ENCODE results near the gene EPHA7.

DNA sequence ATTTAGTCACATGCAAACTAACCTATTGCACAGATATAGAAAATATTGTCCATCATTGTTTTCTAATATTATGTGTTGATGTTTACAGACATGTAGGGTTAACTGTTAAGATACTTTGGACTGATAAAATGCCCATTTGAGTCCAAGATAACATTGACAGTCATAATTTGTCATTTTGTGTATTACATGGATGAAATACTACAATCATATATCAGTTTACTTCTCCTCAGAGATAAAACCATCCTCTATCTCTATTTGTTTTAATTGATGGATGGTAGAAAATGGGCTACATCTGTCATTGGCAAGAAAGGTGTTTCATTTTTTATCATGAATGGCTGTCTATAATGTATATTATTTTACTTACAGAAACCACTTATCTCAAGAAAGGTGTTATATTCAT, 6.2 kb downstream of the EPHA7 start:
- TF ChIP-seq, protein P1, sequence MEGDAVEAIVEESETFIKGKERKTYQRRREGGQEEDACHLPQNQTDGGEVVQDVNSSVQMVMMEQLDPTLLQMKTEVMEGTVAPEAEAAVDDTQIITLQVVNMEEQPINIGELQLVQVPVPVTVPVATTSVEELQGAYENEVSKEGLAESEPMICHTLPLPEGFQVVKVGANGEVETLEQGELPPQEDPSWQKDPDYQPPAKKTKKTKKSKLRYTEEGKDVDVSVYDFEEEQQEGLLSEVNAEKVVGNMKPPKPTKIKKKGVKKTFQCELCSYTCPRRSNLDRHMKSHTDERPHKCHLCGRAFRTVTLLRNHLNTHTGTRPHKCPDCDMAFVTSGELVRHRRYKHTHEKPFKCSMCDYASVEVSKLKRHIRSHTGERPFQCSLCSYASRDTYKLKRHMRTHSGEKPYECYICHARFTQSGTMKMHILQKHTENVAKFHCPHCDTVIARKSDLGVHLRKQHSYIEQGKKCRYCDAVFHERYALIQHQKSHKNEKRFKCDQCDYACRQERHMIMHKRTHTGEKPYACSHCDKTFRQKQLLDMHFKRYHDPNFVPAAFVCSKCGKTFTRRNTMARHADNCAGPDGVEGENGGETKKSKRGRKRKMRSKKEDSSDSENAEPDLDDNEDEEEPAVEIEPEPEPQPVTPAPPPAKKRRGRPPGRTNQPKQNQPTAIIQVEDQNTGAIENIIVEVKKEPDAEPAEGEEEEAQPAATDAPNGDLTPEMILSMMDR (conservative IDR thresholded peaks at IDR 0.05 in 1 of 2, IDR thresholded peaks at IDR 0.05 in 1 of 2; ENCODE audit: extremely low read depth in 1 of 2, insufficient read depth in 1 of 2, low read depth in 1 of 2, low read length in 2 of 2), result no peak
- TF ChIP-seq EZH2 (IDR thresholded peaks at IDR 0.05; ENCODE audit: borderline replicate concordance, low read length), result no peak

Measured in mammary epithelial cell (primary cell).